ENCODE results near the gene PHYHIPL.

DNA sequence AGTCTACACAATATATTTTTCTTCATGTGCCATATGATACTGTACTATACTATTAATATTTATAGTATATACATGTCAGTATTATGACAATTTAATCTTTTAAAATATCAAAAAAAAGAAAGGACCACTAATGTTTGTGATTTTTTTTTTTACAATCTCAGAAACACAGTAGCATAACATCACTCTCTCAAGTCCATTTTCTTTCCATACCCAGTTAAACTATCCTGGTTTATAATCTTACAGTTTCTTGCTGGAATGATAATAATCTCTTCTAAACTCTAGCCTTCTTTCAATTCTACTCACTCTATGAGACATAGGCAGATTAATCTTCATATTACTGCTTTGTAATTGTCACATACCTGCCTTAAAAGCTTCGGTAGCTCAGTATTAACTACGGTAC, 8.9 kb upstream of the PHYHIPL start:
- TF ChIP-seq POLR2AphosphoS5 (IDR thresholded peaks at IDR 0.05; ENCODE audit: insufficient read depth, low read depth, low read length) (no peak), POLR2A (IDR thresholded peaks at IDR 0.05; ENCODE audit: low read depth, low read length) (no peak)
- TF ChIP-seq, protein P1, sequence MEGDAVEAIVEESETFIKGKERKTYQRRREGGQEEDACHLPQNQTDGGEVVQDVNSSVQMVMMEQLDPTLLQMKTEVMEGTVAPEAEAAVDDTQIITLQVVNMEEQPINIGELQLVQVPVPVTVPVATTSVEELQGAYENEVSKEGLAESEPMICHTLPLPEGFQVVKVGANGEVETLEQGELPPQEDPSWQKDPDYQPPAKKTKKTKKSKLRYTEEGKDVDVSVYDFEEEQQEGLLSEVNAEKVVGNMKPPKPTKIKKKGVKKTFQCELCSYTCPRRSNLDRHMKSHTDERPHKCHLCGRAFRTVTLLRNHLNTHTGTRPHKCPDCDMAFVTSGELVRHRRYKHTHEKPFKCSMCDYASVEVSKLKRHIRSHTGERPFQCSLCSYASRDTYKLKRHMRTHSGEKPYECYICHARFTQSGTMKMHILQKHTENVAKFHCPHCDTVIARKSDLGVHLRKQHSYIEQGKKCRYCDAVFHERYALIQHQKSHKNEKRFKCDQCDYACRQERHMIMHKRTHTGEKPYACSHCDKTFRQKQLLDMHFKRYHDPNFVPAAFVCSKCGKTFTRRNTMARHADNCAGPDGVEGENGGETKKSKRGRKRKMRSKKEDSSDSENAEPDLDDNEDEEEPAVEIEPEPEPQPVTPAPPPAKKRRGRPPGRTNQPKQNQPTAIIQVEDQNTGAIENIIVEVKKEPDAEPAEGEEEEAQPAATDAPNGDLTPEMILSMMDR (IDR thresholded peaks at IDR 0.05; ENCODE audit: extremely low read depth in 1 of 2, insufficient read depth in 1 of 2, low read depth in 1 of 2, low read length in 2 of 2): no peak

Measured in endothelial cell of umbilical vein (primary cell).